Measurements from ENCODE around the gene PCF11. TPM values are rescaled to one million over a fixed set of nuclear protein-coding genes. Genes with fewer than 3 reads are reported as not detected.

The PCF11 gene
- total RNA-seq, 1 experiment from 2014 or later, result 41.9 TPM

GRCh38 chr11:83120327-83120726 lies 36.6 kb upstream of the PCF11 start:
- H3K4me1 ChIP-seq (ENCODE audit: control insufficient read depth in 1 of 2, insufficient read depth in 2 of 2, low read length in 2 of 2), result no peaks in the 10 kb centered on the region
- no peak overlapping the region for H3K4me2 ChIP-seq (ENCODE audit: low read length)
- no TSS peak for BruUV-seq (replicated peaks)
- H3K79me2 ChIP-seq (ENCODE audit: insufficient read depth, low read length), result no peaks in the 10 kb centered on the region
- CTCF ChIA-PET, result no interaction called here
- H4K20me1 ChIP-seq (ENCODE audit: insufficient read depth), result no peaks in the 10 kb centered on the region
- H3K27ac ChIP-seq (ENCODE audit: low read depth, low read length), result no peak overlapping the region
- DNase-seq (ENCODE audit: low read depth, low spot score), result no peak
- H3K36me3 ChIP-seq (ENCODE audit: control insufficient read depth in 1 of 2, insufficient read depth in 2 of 2, low read length in 2 of 2), result no peaks in the 10 kb centered on the region
- TF ChIP-seq TCF7L2 (IDR thresholded peaks at IDR 0.05; ENCODE audit: borderline replicate concordance, extremely low read depth, insufficient read depth, insufficient read length) (no peak), POLR2AphosphoS5 (IDR thresholded peaks at IDR 0.05; ENCODE audit: low read depth, low read length) (no peak), EGR1 (IDR thresholded peaks at IDR 0.05; ENCODE audit: low read depth) (no peak), RAD21 (IDR thresholded peaks at IDR 0.05; ENCODE audit: low read depth) (no peak), ZFX (IDR thresholded peaks at IDR 0.05) (no peak), EZH2 (IDR thresholded peaks at IDR 0.05) (no peak), YY1 (IDR thresholded peaks at IDR 0.05; ENCODE audit: extremely low read depth, insufficient replicate concordance, low read depth, low read length) (no peak), POLR2A (IDR thresholded peaks at IDR 0.05; ENCODE audit: borderline replicate concordance, extremely low read depth, insufficient read depth, insufficient read length) (no peak), JUND (IDR thresholded peaks at IDR 0.05) (no peak), CEBPB (IDR thresholded peaks at IDR 0.05; ENCODE audit: low read depth) (no peak), SRF (IDR thresholded peaks at IDR 0.05; ENCODE audit: low read depth) (no peak), SIN3A (IDR thresholded peaks at IDR 0.05; ENCODE audit: low read depth) (no peak), ELF1 (IDR thresholded peaks at IDR 0.05; ENCODE audit: borderline replicate concordance, low read depth) (no peak), ATF3 (IDR thresholded peaks at IDR 0.05) (no peak), ZNF274 (IDR thresholded peaks at IDR 0.05; ENCODE audit: low read depth, low read length) (no peak), FOSL1 (IDR thresholded peaks at IDR 0.05; ENCODE audit: low read depth) (no peak), MAX (IDR thresholded peaks at IDR 0.05) (no peak)
- TF ChIP-seq, protein P1, sequence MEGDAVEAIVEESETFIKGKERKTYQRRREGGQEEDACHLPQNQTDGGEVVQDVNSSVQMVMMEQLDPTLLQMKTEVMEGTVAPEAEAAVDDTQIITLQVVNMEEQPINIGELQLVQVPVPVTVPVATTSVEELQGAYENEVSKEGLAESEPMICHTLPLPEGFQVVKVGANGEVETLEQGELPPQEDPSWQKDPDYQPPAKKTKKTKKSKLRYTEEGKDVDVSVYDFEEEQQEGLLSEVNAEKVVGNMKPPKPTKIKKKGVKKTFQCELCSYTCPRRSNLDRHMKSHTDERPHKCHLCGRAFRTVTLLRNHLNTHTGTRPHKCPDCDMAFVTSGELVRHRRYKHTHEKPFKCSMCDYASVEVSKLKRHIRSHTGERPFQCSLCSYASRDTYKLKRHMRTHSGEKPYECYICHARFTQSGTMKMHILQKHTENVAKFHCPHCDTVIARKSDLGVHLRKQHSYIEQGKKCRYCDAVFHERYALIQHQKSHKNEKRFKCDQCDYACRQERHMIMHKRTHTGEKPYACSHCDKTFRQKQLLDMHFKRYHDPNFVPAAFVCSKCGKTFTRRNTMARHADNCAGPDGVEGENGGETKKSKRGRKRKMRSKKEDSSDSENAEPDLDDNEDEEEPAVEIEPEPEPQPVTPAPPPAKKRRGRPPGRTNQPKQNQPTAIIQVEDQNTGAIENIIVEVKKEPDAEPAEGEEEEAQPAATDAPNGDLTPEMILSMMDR (IDR thresholded peaks at IDR 0.05 in 2 of 3, conservative IDR thresholded peaks at IDR 0.05 in 1 of 3; ENCODE audit: borderline replicate concordance in 1 of 3, insufficient read depth in 1 of 3, low read depth in 2 of 3, low read length in 2 of 3), result no peak
- TF ChIP-seq, protein P2, sequence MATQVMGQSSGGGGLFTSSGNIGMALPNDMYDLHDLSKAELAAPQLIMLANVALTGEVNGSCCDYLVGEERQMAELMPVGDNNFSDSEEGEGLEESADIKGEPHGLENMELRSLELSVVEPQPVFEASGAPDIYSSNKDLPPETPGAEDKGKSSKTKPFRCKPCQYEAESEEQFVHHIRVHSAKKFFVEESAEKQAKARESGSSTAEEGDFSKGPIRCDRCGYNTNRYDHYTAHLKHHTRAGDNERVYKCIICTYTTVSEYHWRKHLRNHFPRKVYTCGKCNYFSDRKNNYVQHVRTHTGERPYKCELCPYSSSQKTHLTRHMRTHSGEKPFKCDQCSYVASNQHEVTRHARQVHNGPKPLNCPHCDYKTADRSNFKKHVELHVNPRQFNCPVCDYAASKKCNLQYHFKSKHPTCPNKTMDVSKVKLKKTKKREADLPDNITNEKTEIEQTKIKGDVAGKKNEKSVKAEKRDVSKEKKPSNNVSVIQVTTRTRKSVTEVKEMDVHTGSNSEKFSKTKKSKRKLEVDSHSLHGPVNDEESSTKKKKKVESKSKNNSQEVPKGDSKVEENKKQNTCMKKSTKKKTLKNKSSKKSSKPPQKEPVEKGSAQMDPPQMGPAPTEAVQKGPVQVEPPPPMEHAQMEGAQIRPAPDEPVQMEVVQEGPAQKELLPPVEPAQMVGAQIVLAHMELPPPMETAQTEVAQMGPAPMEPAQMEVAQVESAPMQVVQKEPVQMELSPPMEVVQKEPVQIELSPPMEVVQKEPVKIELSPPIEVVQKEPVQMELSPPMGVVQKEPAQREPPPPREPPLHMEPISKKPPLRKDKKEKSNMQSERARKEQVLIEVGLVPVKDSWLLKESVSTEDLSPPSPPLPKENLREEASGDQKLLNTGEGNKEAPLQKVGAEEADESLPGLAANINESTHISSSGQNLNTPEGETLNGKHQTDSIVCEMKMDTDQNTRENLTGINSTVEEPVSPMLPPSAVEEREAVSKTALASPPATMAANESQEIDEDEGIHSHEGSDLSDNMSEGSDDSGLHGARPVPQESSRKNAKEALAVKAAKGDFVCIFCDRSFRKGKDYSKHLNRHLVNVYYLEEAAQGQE (IDR thresholded peaks at IDR 0.05; ENCODE audit: low read depth), result no peak
- TF ChIP-seq, protein P3, sequence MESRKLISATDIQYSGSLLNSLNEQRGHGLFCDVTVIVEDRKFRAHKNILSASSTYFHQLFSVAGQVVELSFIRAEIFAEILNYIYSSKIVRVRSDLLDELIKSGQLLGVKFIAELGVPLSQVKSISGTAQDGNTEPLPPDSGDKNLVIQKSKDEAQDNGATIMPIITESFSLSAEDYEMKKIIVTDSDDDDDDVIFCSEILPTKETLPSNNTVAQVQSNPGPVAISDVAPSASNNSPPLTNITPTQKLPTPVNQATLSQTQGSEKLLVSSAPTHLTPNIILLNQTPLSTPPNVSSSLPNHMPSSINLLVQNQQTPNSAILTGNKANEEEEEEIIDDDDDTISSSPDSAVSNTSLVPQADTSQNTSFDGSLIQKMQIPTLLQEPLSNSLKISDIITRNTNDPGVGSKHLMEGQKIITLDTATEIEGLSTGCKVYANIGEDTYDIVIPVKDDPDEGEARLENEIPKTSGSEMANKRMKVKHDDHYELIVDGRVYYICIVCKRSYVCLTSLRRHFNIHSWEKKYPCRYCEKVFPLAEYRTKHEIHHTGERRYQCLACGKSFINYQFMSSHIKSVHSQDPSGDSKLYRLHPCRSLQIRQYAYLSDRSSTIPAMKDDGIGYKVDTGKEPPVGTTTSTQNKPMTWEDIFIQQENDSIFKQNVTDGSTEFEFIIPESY (IDR thresholded peaks at IDR 0.05; ENCODE audit: extremely low read depth, insufficient replicate concordance, low read length), result no peak
- POLR2A ChIA-PET, result no interaction called here
- H3K9ac ChIP-seq (ENCODE audit: low read length), result no peak overlapping the region
- H2AFZ ChIP-seq (ENCODE audit: low read depth, low read length, poor library complexity, severe bottlenecking), result no peak overlapping the region
- intact Hi-C loops (cut with micrococcal nuclease), result no loop called here
- no peaks in the 10 kb centered on the region for H3K27me3 ChIP-seq (ENCODE audit: insufficient read depth, low read length)
- ATAC-seq, result no peak
- no peak overlapping the region for H3K4me3 ChIP-seq (replicated peaks in 1 of 2; ENCODE audit: low read depth in 1 of 2, low read length in 2 of 2)
- no peaks in the 10 kb centered on the region for H3K9me3 ChIP-seq (ENCODE audit: control insufficient read depth in 1 of 2, insufficient read depth in 1 of 2, low read depth in 1 of 2, low read length in 2 of 2)
- no peaks in the 10 kb centered on the region for H3K9me2 ChIP-seq (ENCODE audit: insufficient read depth)
- RAD21 ChIA-PET (ENCODE audit: low non-redundant PET in 1 of 2, low total read pairs in 2 of 2, uncharacterized antibody in 2 of 2, unreplicated experiment in 2 of 2), result no interaction called here

Measured in HCT116 (cell line).